Measurements from ENCODE around the gene CRB3. TPM values are rescaled to one million over a fixed set of nuclear protein-coding genes. Genes with fewer than 3 reads are reported as not detected.

Gene CRB3
- polyA plus RNA-seq, 1 donor (not counting 4 experiments of a cell fraction or from before 2014, with no cell fraction given) = 6.1 TPM

GRCh38 chr19:6478815-6479214, 14.7 kb downstream of the CRB3 start:
- DNase-seq (ENCODE audit: low read depth, low spot score) (no peak), FAIRE-seq (no peak)
- Histone ChIP-seq H3K4me1 (ENCODE audit: control insufficient read depth, extremely low read depth, insufficient read depth, low read length) (peaks cover 5% of the 10 kb centered on the region), H3K9me1 (ENCODE audit: control insufficient read depth, extremely low read depth, insufficient read depth, low read length) (no peaks in the 10 kb centered on the region), H3K9me3 (ENCODE audit: control insufficient read depth, low read depth, low read length) (no peaks in the 10 kb centered on the region), H3K9ac (ENCODE audit: control insufficient read depth, extremely low read depth, insufficient read depth, low read length) (no peak overlapping the region), H3K79me2 (ENCODE audit: control insufficient read depth, insufficient read depth, low read length) (no peaks in the 10 kb centered on the region), H3K36me3 (ENCODE audit: control insufficient read depth in 2 of 2, extremely low read depth in 1 of 2, insufficient read depth in 2 of 2, low read length in 2 of 2) (no peaks in the 10 kb centered on the region), H3K4me2 (ENCODE audit: control insufficient read depth, extremely low read depth, insufficient read depth, low read depth, low read length) (no peak overlapping the region), H4K20me1 (ENCODE audit: control insufficient read depth, extremely low read depth, insufficient read depth, low read length) (no peaks in the 10 kb centered on the region), H3K4me3 (ENCODE audit: control insufficient read depth in 2 of 3, extremely low read depth in 1 of 3, insufficient read depth in 2 of 3, low read depth in 1 of 3, low read length in 3 of 3) (no peak overlapping the region), H2AFZ (ENCODE audit: control insufficient read depth, low read length) (no peak overlapping the region), H3K27ac (ENCODE audit: control insufficient read depth, insufficient read depth, low read length) (no peak overlapping the region), H3K27me3 (ENCODE audit: control insufficient read depth, extremely low read depth, insufficient read depth, low read length) (peaks cover 12% of the 10 kb centered on the region)
- dilution Hi-C loops (cut with MboI; ENCODE audit: extremely low pct_ligation_motif_present, low sequenced_read_pairs) = no loop called here
- TF ChIP-seq CTCF (optimal IDR thresholded peaks at IDR 0.05 in 1 of 3, IDR thresholded peaks at IDR 0.05 in 1 of 3, conservative IDR thresholded peaks at IDR 0.05 in 1 of 3; ENCODE audit: extremely low read depth in 1 of 3, insufficient read depth in 2 of 3, low read length in 3 of 3) (no peak), EZH2 (IDR thresholded peaks at IDR 0.05; ENCODE audit: low read length) (no peak)

GRCh38 chr19:6479836-6480398, 15.8 kb downstream of the CRB3 start:
- no peaks in the 10 kb centered on the region for H3K36me3 ChIP-seq (ENCODE audit: control insufficient read depth in 2 of 2, extremely low read depth in 1 of 2, insufficient read depth in 2 of 2, low read length in 2 of 2)
- no peak overlapping the region for H3K9ac ChIP-seq (ENCODE audit: control insufficient read depth, extremely low read depth, insufficient read depth, low read length)
- TF ChIP-seq CTCF (optimal IDR thresholded peaks at IDR 0.05 in 1 of 3, IDR thresholded peaks at IDR 0.05 in 1 of 3, conservative IDR thresholded peaks at IDR 0.05 in 1 of 3; ENCODE audit: extremely low read depth in 1 of 3, insufficient read depth in 2 of 3, low read length in 3 of 3) (no peak), EZH2 (IDR thresholded peaks at IDR 0.05; ENCODE audit: low read length) (no peak)
- DNase-seq (ENCODE audit: low read depth, low spot score) (no peak), FAIRE-seq (no peak)
- H3K79me2 ChIP-seq (ENCODE audit: control insufficient read depth, insufficient read depth, low read length) = no peaks in the 10 kb centered on the region
- no peaks in the 10 kb centered on the region for H3K9me3 ChIP-seq (ENCODE audit: control insufficient read depth, low read depth, low read length)
- peaks cover 5% of the 10 kb centered on the region for H3K4me1 ChIP-seq (ENCODE audit: control insufficient read depth, extremely low read depth, insufficient read depth, low read length)
- H3K9me1 ChIP-seq (ENCODE audit: control insufficient read depth, extremely low read depth, insufficient read depth, low read length) = no peaks in the 10 kb centered on the region
- H2AFZ ChIP-seq (ENCODE audit: control insufficient read depth, low read length) = no peak overlapping the region
- peaks cover 12% of the 10 kb centered on the region for H3K27me3 ChIP-seq (ENCODE audit: control insufficient read depth, extremely low read depth, insufficient read depth, low read length)
- no peak overlapping the region for H3K4me2 ChIP-seq (ENCODE audit: control insufficient read depth, extremely low read depth, insufficient read depth, low read depth, low read length)
- no peaks in the 10 kb centered on the region for H4K20me1 ChIP-seq (ENCODE audit: control insufficient read depth, extremely low read depth, insufficient read depth, low read length)
- H3K4me3 ChIP-seq (ENCODE audit: control insufficient read depth in 2 of 3, extremely low read depth in 1 of 3, insufficient read depth in 2 of 3, low read depth in 1 of 3, low read length in 3 of 3) = no peak overlapping the region
- dilution Hi-C loops (cut with MboI; ENCODE audit: extremely low pct_ligation_motif_present, low sequenced_read_pairs) = no loop called here
- no peak overlapping the region for H3K27ac ChIP-seq (ENCODE audit: control insufficient read depth, insufficient read depth, low read length)
